HCT116 (cell line): ENCODE data around the gene RPL19. TPM values are rescaled to one million over a fixed set of nuclear protein-coding genes. Genes with fewer than 3 reads are reported as not detected.
A peak's percentile ranks its signal among the peaks of the same experiment; 100 is the strongest.

ENCODE experiments used
- ATAC-seq: fragments of 200-7000 bp; cut with Tn5 transposase; 2 replicates; pipeline ENCODE4 v1.9.1; 2020; ENCODE audit warnings: mild to moderate bottlenecking, moderate library complexity
- BruUV-seq: library from RNA; stranded (reverse); fragments of 400-500 nt; replicated peaks from 2 replicates; lab custom pipeline; 2021; lab: Mats Ljungman, UMichigan
- CTCF ChIA-PET: fragments of 300-600 bp; sonication (Branson Sonifier 250); formaldehyde crosslinking; loops from one replicate; lab custom pipeline; 2021; ENCODE audit warnings: antibody characterized with exemption; lab: Charles Lee
- POLR2A ChIA-PET: fragments of 300-600, 350-600 bp; sonication (Branson Sonifier 250); formaldehyde crosslinking; loops from one replicate; lab custom pipeline; 2021; ENCODE audit warnings: antibody characterized with exemption; lab: Charles Lee
- RAD21 ChIA-PET, 2 experiments: fragments of 300-600 bp; sonication (Branson Sonifier 250); formaldehyde crosslinking; loops; one replicate each; lab custom pipeline; 2023; ENCODE audit warnings: low total read pairs in 2 of 2; ENCODE audit not compliant: uncharacterized antibody in 2 of 2, unreplicated experiment in 2 of 2, low non-redundant PET in 1 of 2; lab: Charles Lee
- DNase-seq: peaks from one replicate; pipeline ENCODE4 v3.0.0-alpha.2; 2010; ENCODE audit warnings: low read depth, low spot score
- H2AFZ ChIP-seq: fragments of 200-600 bp; shearing (Covaris generic), sonication (generic); 2 replicates; pipeline ENCODE4 v1.6.1; 2017; ENCODE audit warnings: low read depth, mixed run types, mixed read lengths, antibody characterized with exemption, low read length; ENCODE audit not compliant: poor library complexity, severe bottlenecking
- H3K27ac ChIP-seq: 2 replicates; pipeline ENCODE4 v1.5.1; 2012; ENCODE audit warnings: low read depth, low read length
- H3K27me3 ChIP-seq: fragments of 200-600 bp; sonication (generic); 2 replicates; pipeline ENCODE4 v1.6.1; 2016; ENCODE audit warnings: mixed run types, low read length, mixed read lengths; ENCODE audit not compliant: insufficient read depth
- H3K36me3 ChIP-seq, 2 experiments: fragments of 200-500 bp in 1 of 2; fragments of 200-600 bp in 1 of 2; sonication (Bioruptor generic) in 1 of 2; sonication (generic) in 1 of 2; 2 replicates each; pipeline versions ENCODE4 v1.5.1 to v1.6.1; 2014 to 2016; ENCODE audit warnings: low read length in 2 of 2, inconsistent platforms in 1 of 2, mixed read lengths in 1 of 2, mixed run types in 1 of 2; ENCODE audit not compliant: insufficient read depth in 2 of 2, control insufficient read depth in 1 of 2
- H3K4me1 ChIP-seq, 2 experiments: fragments of 200-600 bp in 1 of 2; sonication (generic) in 1 of 2; 2 replicates each; pipeline versions ENCODE4 v1.5.1 to v1.6.1; 2012 to 2017; ENCODE audit warnings: low read length in 2 of 2, inconsistent platforms in 1 of 2, mild to moderate bottlenecking in 1 of 2, mixed read lengths in 1 of 2, mixed run types in 1 of 2, moderate library complexity in 1 of 2; ENCODE audit not compliant: insufficient read depth in 2 of 2, control insufficient read depth in 1 of 2
- H3K4me2 ChIP-seq: fragments of 200-600 bp; sonication (generic); 2 replicates; pipeline ENCODE4 v1.6.1; 2017; ENCODE audit warnings: mixed run types, low read length, mixed read lengths
- H3K4me3 ChIP-seq, 2 experiments: fragments of 200-600 bp in 1 of 2; sonication (generic) in 1 of 2; replicated peaks in 1 of 2; 2 replicates each; pipeline ENCODE4 v1.5.1; 2011 to 2016; ENCODE audit warnings: low read length in 2 of 2, control low read depth in 1 of 2, low read depth in 1 of 2, mild to moderate bottlenecking in 1 of 2, mixed read lengths in 1 of 2, mixed run types in 1 of 2
- H3K79me2 ChIP-seq: fragments of 200-600 bp; sonication (generic); 2 replicates; pipeline ENCODE4 v1.6.1; 2017; ENCODE audit warnings: mild to moderate bottlenecking, mixed run types, low read length, moderate library complexity, mixed read lengths; ENCODE audit not compliant: insufficient read depth
- H3K9ac ChIP-seq: fragments of 200-600 bp; sonication (generic); 2 replicates; pipeline ENCODE4 v1.6.1; 2016; ENCODE audit warnings: low read length, mixed read lengths
- H3K9me2 ChIP-seq: fragments of 200-600 bp; sonication (generic), shearing (Covaris generic); 2 replicates; pipeline ENCODE4 v1.6.1; 2017; ENCODE audit warnings: mixed run types, mild to moderate bottlenecking, moderate library complexity; ENCODE audit not compliant: insufficient read depth
- H3K9me3 ChIP-seq, 2 experiments: fragments of 200-500 bp in 1 of 2; fragments of 200-600 bp in 1 of 2; sonication (Bioruptor generic) in 1 of 2; sonication (generic) in 1 of 2; 2 replicates each; pipeline ENCODE4 v1.6.1; 2014 to 2017; ENCODE audit warnings: low read length in 2 of 2, mixed read lengths in 2 of 2, inconsistent platforms in 1 of 2, low read depth in 1 of 2, mild to moderate bottlenecking in 1 of 2, mixed run types in 1 of 2, moderate library complexity in 1 of 2; ENCODE audit not compliant: control insufficient read depth in 1 of 2, insufficient read depth in 1 of 2
- H4K20me1 ChIP-seq: fragments of 200-600 bp; sonication (generic), shearing (Covaris generic); 2 replicates; pipeline ENCODE4 v1.6.1; 2017; ENCODE audit warnings: mixed run types, mild to moderate bottlenecking, moderate library complexity; ENCODE audit not compliant: insufficient read depth
- CBX3 ChIP-seq: IDR thresholded peaks from 2 replicates; pipeline ENCODE4 v1.6.1; 2012; ENCODE audit warnings: low read depth
- CEBPB ChIP-seq: IDR thresholded peaks from 2 replicates; pipeline ENCODE4 v1.6.1; 2012; ENCODE audit warnings: low read depth
- EGR1 ChIP-seq: IDR thresholded peaks from 2 replicates; pipeline ENCODE4 v1.6.1; 2012; ENCODE audit warnings: low read depth
- ELF1 ChIP-seq: IDR thresholded peaks from 2 replicates; pipeline ENCODE4 v1.6.1; 2012; ENCODE audit warnings: low read depth, borderline replicate concordance
- EZH2phosphoT487 ChIP-seq: fragments of 200-600 bp; IDR thresholded peaks from 2 replicates; pipeline ENCODE4 v1.6.1; 2018; ENCODE audit warnings: antibody characterized with exemption, borderline replicate concordance
- FOSL1 ChIP-seq: IDR thresholded peaks from 2 replicates; pipeline ENCODE4 v1.6.1; 2012; ENCODE audit warnings: low read depth
- JUND ChIP-seq: IDR thresholded peaks from 2 replicates; pipeline ENCODE4 v1.6.1; 2012
- POLR2A ChIP-seq: IDR thresholded peaks from 2 replicates; pipeline ENCODE4 v1.7.0; 2011; ENCODE audit warnings: borderline replicate concordance; ENCODE audit not compliant: insufficient read depth, insufficient read length; ENCODE audit errors: extremely low read depth
- POLR2AphosphoS5 ChIP-seq: IDR thresholded peaks from 2 replicates; pipeline ENCODE4 v1.6.1; 2011; ENCODE audit warnings: mild to moderate bottlenecking, low read depth, low read length, moderate library complexity
- RAD21 ChIP-seq: IDR thresholded peaks from 2 replicates; pipeline ENCODE4 v1.6.1; 2012; ENCODE audit warnings: low read depth, mild to moderate bottlenecking
- REST ChIP-seq: IDR thresholded peaks from 2 replicates; pipeline ENCODE4 v1.6.1; 2012; ENCODE audit warnings: low read depth
- SIN3A ChIP-seq: IDR thresholded peaks from 2 replicates; pipeline ENCODE4 v1.6.1; 2012; ENCODE audit warnings: low read depth
- SRF ChIP-seq: IDR thresholded peaks from 2 replicates; pipeline ENCODE4 v1.6.1; 2012; ENCODE audit warnings: low read depth
- TCF7L2 ChIP-seq: IDR thresholded peaks from 2 replicates; pipeline ENCODE4 v1.7.0; 2011; ENCODE audit warnings: borderline replicate concordance, inconsistent platforms; ENCODE audit not compliant: insufficient read depth, insufficient read length; ENCODE audit errors: extremely low read depth
- YY1 ChIP-seq: IDR thresholded peaks from 2 replicates; pipeline ENCODE4 v1.6.1; 2011; ENCODE audit warnings: low read length, low read depth, moderate library complexity, mild to moderate bottlenecking; ENCODE audit not compliant: insufficient replicate concordance; ENCODE audit errors: extremely low read depth
- ZFX ChIP-seq: fragments of 450-650 bp; IDR thresholded peaks from 2 replicates; pipeline ENCODE4 v1.6.1; 2017
- ZNF274 ChIP-seq: fragments of 200-500 bp; sonication (Bioruptor generic); IDR thresholded peaks from 2 replicates; pipeline ENCODE4 v1.6.1; 2014; ENCODE audit warnings: mild to moderate bottlenecking, low read depth, low read length, inconsistent platforms
- intact Hi-C: fragments of 100-400 bp; cut with micrococcal nuclease; formaldehyde crosslinking; loops from 2 replicates; pipeline ENCODE4 v1.10.0; 2022
- total RNA-seq: library from RNA; stranded (reverse); gene quantifications from one replicate; pipeline ENCODE4 v1.2.1, GENCODE V29; 2021; ENCODE audit not compliant: unreplicated experiment
- TF ChIP-seq, protein P1 (sequence below): IDR thresholded peaks from 2 replicates; pipeline ENCODE4 v1.6.1; 2011; ENCODE audit warnings: mild to moderate bottlenecking, low read length, moderate library complexity; ENCODE audit not compliant: insufficient replicate concordance; ENCODE audit errors: extremely low read depth
- TF ChIP-seq, protein P2 (sequence below): IDR thresholded peaks from 2 replicates; pipeline ENCODE4 v1.6.1; 2012
- TF ChIP-seq, protein P3 (sequence below): IDR thresholded peaks from 2 replicates; pipeline ENCODE4 v1.6.1; 2012

RPL19 gene
- total RNA-seq, 1 experiment from 2014 or later, result 2,276 TPM

DNA sequence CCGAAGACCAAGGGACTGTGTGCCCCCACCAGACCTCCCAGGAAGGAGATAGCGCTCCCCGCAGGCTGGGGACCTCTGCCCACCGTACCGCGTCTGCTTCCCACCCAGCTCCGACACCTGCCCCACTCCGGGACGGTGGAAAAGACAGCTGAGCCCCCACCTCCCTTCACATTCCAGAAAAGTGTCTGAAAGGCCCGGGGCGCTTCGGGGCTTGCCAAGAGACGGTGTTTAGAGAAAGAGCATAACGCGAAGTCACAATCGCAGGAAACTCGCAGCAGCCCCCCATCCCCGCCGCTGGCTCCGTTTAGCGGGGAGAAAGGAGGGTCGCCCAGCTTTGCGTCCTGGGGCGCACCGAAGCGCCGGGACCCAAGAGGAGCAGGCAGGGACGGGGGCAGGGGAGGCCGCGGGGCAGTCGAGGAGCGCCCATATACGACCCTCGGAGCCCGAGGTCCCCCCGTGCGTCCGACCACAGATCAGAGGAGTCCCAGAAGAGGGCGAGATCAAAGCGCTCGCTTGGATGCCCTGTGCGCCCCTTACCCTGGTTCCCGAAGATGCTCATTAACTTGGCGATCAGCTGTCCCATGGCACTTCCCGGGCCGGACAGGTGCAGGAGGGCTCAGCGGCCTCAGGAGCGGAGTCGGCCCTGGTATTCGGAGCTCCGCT, 34.8 kb upstream of the RPL19 start:
- RAD21 ChIA-PET, result interaction anchor here (1.0 to 1.4 kb wide), 4 partner anchors 11 to 182 kb away, joined by 3 to 7 read pairs (median 5); partner anchors contain the start of gene RPL19 (in 1 of the 2)
- BruUV-seq, result no TSS peak
- H3K4me2 ChIP-seq, result no peak overlapping the region
- H3K9ac ChIP-seq, result no peak overlapping the region
- H3K27ac ChIP-seq, result no peak overlapping the region; the same call in 1 of the 2 replicates
- H3K36me3 ChIP-seq, result no peaks in the 10 kb centered on the region
- H3K4me1 ChIP-seq, result peaks cover 6 to 10% of the 10 kb centered on the region in 2 experiments; a peak in 3 of 4 replicates
- intact Hi-C loops, result no loop called here
- H3K9me3 ChIP-seq, result no peaks in the 10 kb centered on the region
- peak; percentile 4; the same call in 1 of the 2 replicates for ATAC-seq
- CTCF ChIA-PET, result interaction anchor here (0.7 to 2.2 kb wide), 24 partner anchors 9 to 311 kb away, joined by 3 to 62 read pairs (median 5); partner anchors contain the start of genes CACNB1, RPL19 and RPL23
- H2AFZ ChIP-seq, result peak overlapping the region; percentile 83
- no peaks in the 10 kb centered on the region for H3K9me2 ChIP-seq
- no peak for DNase-seq
- no peak overlapping the region for H3K4me3 ChIP-seq
- no peaks in the 10 kb centered on the region for H4K20me1 ChIP-seq
- POLR2A ChIA-PET, result interaction anchor here (0.6 to 2.2 kb wide), 7 partner anchors 12 to 1124 kb away, joined by 3 to 17 read pairs (median 3); partner anchors contain the start of genes LASP1 and RPL19
- no peaks in the 10 kb centered on the region for H3K79me2 ChIP-seq
- TF ChIP-seq, protein P1, sequence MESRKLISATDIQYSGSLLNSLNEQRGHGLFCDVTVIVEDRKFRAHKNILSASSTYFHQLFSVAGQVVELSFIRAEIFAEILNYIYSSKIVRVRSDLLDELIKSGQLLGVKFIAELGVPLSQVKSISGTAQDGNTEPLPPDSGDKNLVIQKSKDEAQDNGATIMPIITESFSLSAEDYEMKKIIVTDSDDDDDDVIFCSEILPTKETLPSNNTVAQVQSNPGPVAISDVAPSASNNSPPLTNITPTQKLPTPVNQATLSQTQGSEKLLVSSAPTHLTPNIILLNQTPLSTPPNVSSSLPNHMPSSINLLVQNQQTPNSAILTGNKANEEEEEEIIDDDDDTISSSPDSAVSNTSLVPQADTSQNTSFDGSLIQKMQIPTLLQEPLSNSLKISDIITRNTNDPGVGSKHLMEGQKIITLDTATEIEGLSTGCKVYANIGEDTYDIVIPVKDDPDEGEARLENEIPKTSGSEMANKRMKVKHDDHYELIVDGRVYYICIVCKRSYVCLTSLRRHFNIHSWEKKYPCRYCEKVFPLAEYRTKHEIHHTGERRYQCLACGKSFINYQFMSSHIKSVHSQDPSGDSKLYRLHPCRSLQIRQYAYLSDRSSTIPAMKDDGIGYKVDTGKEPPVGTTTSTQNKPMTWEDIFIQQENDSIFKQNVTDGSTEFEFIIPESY, result no peak
- TF ChIP-seq ZNF274, result no peak
- TF ChIP-seq FOSL1, result no peak
- no peak for TF ChIP-seq EZH2phosphoT487
- no peak for TF ChIP-seq TCF7L2
- TF ChIP-seq CEBPB, result no peak
- no peak for TF ChIP-seq YY1
- no peak for TF ChIP-seq SRF
- TF ChIP-seq, protein P2, sequence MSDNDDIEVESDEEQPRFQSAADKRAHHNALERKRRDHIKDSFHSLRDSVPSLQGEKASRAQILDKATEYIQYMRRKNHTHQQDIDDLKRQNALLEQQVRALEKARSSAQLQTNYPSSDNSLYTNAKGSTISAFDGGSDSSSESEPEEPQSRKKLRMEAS, result no peak
- TF ChIP-seq CBX3, result no peak
- TF ChIP-seq EGR1, result no peak
- no peak for TF ChIP-seq ZFX
- no peak for TF ChIP-seq POLR2A
- TF ChIP-seq POLR2AphosphoS5, result no peak
- no peak for TF ChIP-seq SIN3A
- TF ChIP-seq, protein P3, sequence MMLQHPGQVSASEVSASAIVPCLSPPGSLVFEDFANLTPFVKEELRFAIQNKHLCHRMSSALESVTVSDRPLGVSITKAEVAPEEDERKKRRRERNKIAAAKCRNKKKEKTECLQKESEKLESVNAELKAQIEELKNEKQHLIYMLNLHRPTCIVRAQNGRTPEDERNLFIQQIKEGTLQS, result no peak
- no peak for TF ChIP-seq REST
- no peak for TF ChIP-seq RAD21
- no peak for TF ChIP-seq ELF1
- no peak for TF ChIP-seq JUND
- no peaks in the 10 kb centered on the region for H3K27me3 ChIP-seq
